HEK293 (cell line): Measurements from ENCODE around the gene RPP30.

ENCODE experiments used
- ZBTB7A ChIP-seq: fragments of 450-650 bp; formaldehyde crosslinking; IDR thresholded peaks from 2 replicates; pipeline ENCODE4 v1.5.1; 2016; ENCODE audit warnings: low read depth, missing biosample characterization, missing genetic modification characterization
- ZNF239 ChIP-seq: fragments of 450-650 bp; formaldehyde crosslinking; IDR thresholded peaks from 2 replicates; pipeline ENCODE4 v1.5.1; 2016; ENCODE audit warnings: missing biosample characterization, missing genetic modification characterization
- ZNF311 ChIP-seq: fragments of 450-650 bp; formaldehyde crosslinking; IDR thresholded peaks from 2 replicates; pipeline ENCODE4 v1.5.1; 2017; ENCODE audit warnings: missing biosample characterization, missing genetic modification characterization, borderline replicate concordance
- ZNF513 ChIP-seq: fragments of 450-650 bp; IDR thresholded peaks from 2 replicates; pipeline ENCODE4 v1.5.1; 2018; ENCODE audit warnings: missing biosample characterization, missing genetic modification characterization
- ZNF701 ChIP-seq: fragments of 450-650 bp; formaldehyde crosslinking; IDR thresholded peaks from 2 replicates; pipeline ENCODE4 v1.5.1; 2016; ENCODE audit warnings: missing biosample characterization, missing genetic modification characterization

- no peak for TF ChIP-seq ZBTB7A
- TF ChIP-seq ZNF513 (tag by site-specific recombination): no peak
- TF ChIP-seq ZNF311 (tag by site-specific recombination): no peak
- no peak for TF ChIP-seq ZNF239 (tag by site-specific recombination)
- no peak for TF ChIP-seq ZNF701
Measured at GRCh38 chr10:90884431-90884830, 12.7 kb downstream of the RPP30 start.
